Choroid plexus epithelial cell (primary cell): ENCODE data around the gene PGM2.

ENCODE experiments used
- DNase-seq: peaks from one replicate; pipeline ENCODE4 v3.0.0-alpha.2; 2010; ENCODE audit warnings: low read depth
- H3K4me3 ChIP-seq: 2 replicates; pipeline ENCODE4 v1.5.1; 2011; ENCODE audit warnings: low read depth, mild to moderate bottlenecking, control low read depth, low read length, moderate library complexity
- CTCF ChIP-seq: conservative IDR thresholded peaks from 2 replicates; pipeline ENCODE4 v1.5.1; 2011; ENCODE audit warnings: low read depth, mild to moderate bottlenecking, control low read depth, inconsistent platforms, low read length, moderate library complexity

The PGM2 gene

GRCh38 chr4:37844204-37844603, 17.7 kb downstream of the PGM2 start:
- DNase-seq = no peak
- no peak overlapping the region for H3K4me3 ChIP-seq
- TF ChIP-seq CTCF = no peak

GRCh38 chr4:37845201-37845600, 18.7 kb downstream of the PGM2 start:
- no peak for TF ChIP-seq CTCF
- no peak for DNase-seq
- H3K4me3 ChIP-seq = no peak overlapping the region

GRCh38 chr4:37847311-37847884, 20.9 kb downstream of the PGM2 start:
- DNase-seq = no peak
- TF ChIP-seq CTCF = no peak
- no peak overlapping the region for H3K4me3 ChIP-seq

- no peak for TF ChIP-seq CTCF
- no peak for DNase-seq
- no peak overlapping the region for H3K4me3 ChIP-seq
Measured at GRCh38 chr4:37852376-37852775, 25.9 kb downstream of the PGM2 start.

- no peak for TF ChIP-seq CTCF
- DNase-seq = no peak
- H3K4me3 ChIP-seq = no peak overlapping the region
Measured at GRCh38 chr4:37858112-37858511, 31.6 kb downstream of the PGM2 start.

GRCh38 chr4:37858872-37859271, 32.4 kb downstream of the PGM2 start:
- H3K4me3 ChIP-seq = no peak overlapping the region
- no peak for TF ChIP-seq CTCF
- peak; percentile 31 for DNase-seq

- no peak for DNase-seq
- TF ChIP-seq CTCF = no peak
Measured at GRCh38 chr4:37860266-37860665, 33.8 kb downstream of the PGM2 start.

More at GRCh38 chr4:37860266-37860665, 33.8 kb downstream of the PGM2 start:
- H3K4me3 ChIP-seq = no peak overlapping the region
